ENCODE measurements around the gene NTRK2.

The NTRK2 gene

DNA sequence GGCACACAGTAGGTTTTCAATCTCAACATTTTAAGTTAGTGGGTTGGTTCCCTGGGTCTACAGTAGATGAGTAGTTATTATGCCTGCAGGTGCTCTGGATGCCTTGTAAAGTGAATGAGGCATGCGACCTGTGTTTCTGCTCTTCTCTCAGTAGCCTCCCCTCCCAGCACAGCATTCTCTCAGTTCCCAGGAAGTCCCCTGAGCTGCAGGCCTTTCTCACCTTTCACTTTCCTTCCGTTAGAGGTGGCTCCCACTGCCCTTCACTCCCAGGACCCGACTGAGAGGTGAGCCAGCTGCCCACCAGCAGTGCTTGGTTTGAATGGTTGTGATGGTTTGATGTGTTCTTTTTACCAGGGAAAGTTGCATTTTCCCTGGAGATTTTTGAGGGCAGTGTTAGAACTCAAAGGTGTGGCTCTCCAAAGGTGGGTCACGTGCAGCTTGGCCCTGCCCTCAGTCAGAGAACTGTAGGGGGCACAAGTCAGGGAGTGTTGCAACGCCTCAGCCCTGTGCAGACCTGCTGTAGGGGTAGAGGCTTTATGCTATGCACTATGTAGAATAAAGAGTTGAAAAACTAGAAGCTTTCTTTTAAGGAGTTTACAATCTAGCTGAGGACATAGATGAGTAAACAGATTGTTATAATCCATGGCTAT is 173.8 kb downstream of the NTRK2 start:
- ChIA-PET CTCF (no interaction called here), POLR2A (no interaction called here)
- Histone ChIP-seq H3K4me1 (ENCODE audit: control extremely low read depth in 1 of 4, control insufficient read depth in 4 of 4, insufficient read depth in 4 of 4, low read length in 3 of 4) (no peaks in the 10 kb centered on the region), H3K27ac (ENCODE audit: insufficient read depth in 1 of 2, low read depth in 1 of 2, low read length in 2 of 2, poor library complexity in 1 of 2, severe bottlenecking in 2 of 2) (no peak overlapping the region), H3K9me3 (ENCODE audit: control extremely low read depth in 1 of 5, control insufficient read depth in 4 of 5, insufficient read depth in 2 of 5, low read depth in 1 of 5, low read length in 4 of 5) (no peaks in the 10 kb centered on the region), H3K27me3 (replicated peaks in 2 of 5; ENCODE audit: control insufficient read depth in 4 of 5, insufficient read depth in 5 of 5, low read length in 4 of 5) (peaks cover 0 to 1% (median 0%) of the 10 kb centered on the region in 5 experiments), H3K4me3 (ENCODE audit: control insufficient read depth in 1 of 7, extremely low read depth in 1 of 7, insufficient read depth in 4 of 7, low read depth in 2 of 7, low read length in 6 of 7) (no peak overlapping the region), H3K36me3 (ENCODE audit: control insufficient read depth in 4 of 4, insufficient read depth in 4 of 4, low read length in 3 of 4) (no peaks in the 10 kb centered on the region)
- WGBS (ENCODE audit: insufficient coverage), result 91% methylated on average over 3 of the region's 5 CpGs
- no peak for DNase-seq

DNA sequence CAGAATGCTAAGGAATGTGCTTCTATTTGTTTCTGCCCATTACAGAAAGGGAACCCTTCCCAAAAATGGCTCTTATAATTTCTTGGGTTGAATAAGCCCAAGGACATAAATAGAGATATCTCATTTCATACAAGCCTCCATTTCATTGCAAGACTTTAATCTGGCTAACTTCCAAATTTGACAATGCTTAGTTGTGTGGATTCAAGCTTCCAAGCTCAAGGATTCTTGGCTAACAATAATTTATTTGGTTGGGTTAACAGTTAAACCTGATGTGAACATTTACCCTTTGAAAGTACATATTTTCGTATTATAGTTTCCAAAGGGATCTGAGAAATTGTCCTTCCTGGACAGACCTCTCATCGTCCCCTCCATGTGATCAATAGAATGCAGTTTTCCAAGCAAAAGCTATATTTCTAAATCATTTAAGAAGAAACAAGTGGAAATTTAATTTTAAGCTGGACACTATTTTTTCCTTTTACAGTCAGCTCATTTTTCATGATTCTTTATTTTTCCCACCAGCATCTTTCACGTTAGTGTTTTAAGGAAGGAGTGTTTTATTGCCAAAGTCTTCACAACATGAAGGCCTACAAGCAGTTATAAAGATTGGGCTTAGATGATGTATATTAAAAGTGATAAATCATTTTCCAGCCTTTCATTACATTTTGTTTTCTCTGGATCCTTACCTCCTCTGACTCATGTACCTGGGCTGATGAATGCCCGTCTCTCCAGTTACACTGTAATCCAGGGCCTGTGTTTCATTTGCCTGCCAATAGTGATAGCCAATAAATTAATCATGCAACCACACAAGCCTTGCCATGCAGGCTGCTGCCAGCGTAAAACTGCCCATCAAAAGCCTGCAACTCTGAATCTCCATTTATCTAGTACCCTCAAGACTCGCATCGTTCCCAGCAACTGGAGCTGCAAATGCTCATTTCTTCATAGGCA is 176.7 kb downstream of the NTRK2 start:
- CTCF ChIA-PET, result no interaction called here
- DNase-seq, result no peak
- Histone ChIP-seq H3K27me3 (replicated peaks in 2 of 5; ENCODE audit: control insufficient read depth in 4 of 5, insufficient read depth in 5 of 5, low read length in 4 of 5) (peaks cover 0 to 2% (median 0%) of the 10 kb centered on the region in 5 experiments), H3K36me3 (ENCODE audit: control insufficient read depth in 4 of 4, insufficient read depth in 4 of 4, low read length in 3 of 4) (no peaks in the 10 kb centered on the region), H3K27ac (ENCODE audit: insufficient read depth in 1 of 2, low read depth in 1 of 2, low read length in 2 of 2, poor library complexity in 1 of 2, severe bottlenecking in 2 of 2) (no peak overlapping the region), H3K4me1 (ENCODE audit: control extremely low read depth in 1 of 4, control insufficient read depth in 4 of 4, insufficient read depth in 4 of 4, low read length in 3 of 4) (no peaks in the 10 kb centered on the region), H3K4me3 (ENCODE audit: control insufficient read depth in 1 of 7, extremely low read depth in 1 of 7, insufficient read depth in 4 of 7, low read depth in 2 of 7, low read length in 6 of 7) (no peak overlapping the region), H3K9me3 (ENCODE audit: control extremely low read depth in 1 of 5, control insufficient read depth in 4 of 5, insufficient read depth in 2 of 5, low read depth in 1 of 5, low read length in 4 of 5) (no peaks in the 10 kb centered on the region)
- 93% methylated on average over 3 of the region's 7 CpGs for WGBS (ENCODE audit: insufficient coverage)
- POLR2A ChIA-PET, result no interaction called here

- ChIA-PET POLR2A (no interaction called here), CTCF (no interaction called here)
- Histone ChIP-seq H3K4me3 (ENCODE audit: control insufficient read depth in 1 of 7, extremely low read depth in 1 of 7, insufficient read depth in 4 of 7, low read depth in 2 of 7, low read length in 6 of 7) (no peak overlapping the region), H3K27me3 (replicated peaks in 2 of 5; ENCODE audit: control insufficient read depth in 4 of 5, insufficient read depth in 5 of 5, low read length in 4 of 5) (peaks cover 0 to 2% (median 0%) of the 10 kb centered on the region in 5 experiments), H3K36me3 (ENCODE audit: control insufficient read depth in 4 of 4, insufficient read depth in 4 of 4, low read length in 3 of 4) (no peaks in the 10 kb centered on the region), H3K9me3 (ENCODE audit: control extremely low read depth in 1 of 5, control insufficient read depth in 4 of 5, insufficient read depth in 2 of 5, low read depth in 1 of 5, low read length in 4 of 5) (no peaks in the 10 kb centered on the region), H3K4me1 (ENCODE audit: control extremely low read depth in 1 of 4, control insufficient read depth in 4 of 4, insufficient read depth in 4 of 4, low read length in 3 of 4) (no peaks in the 10 kb centered on the region), H3K27ac (ENCODE audit: insufficient read depth in 1 of 2, low read depth in 1 of 2, low read length in 2 of 2, poor library complexity in 1 of 2, severe bottlenecking in 2 of 2) (no peak overlapping the region)
- no peak for DNase-seq
These were observed 177.4 kb downstream of the NTRK2 start for GRCh38 chr9:84846906-84847305.

GRCh38 chr9:84849049-84849448 is 179.5 kb downstream of the NTRK2 start:
- peaks cover 0 to 2% (median 0%) of the 10 kb centered on the region in 5 experiments for H3K27me3 ChIP-seq (replicated peaks in 2 of 5; ENCODE audit: control insufficient read depth in 4 of 5, insufficient read depth in 5 of 5, low read length in 4 of 5)
- DNase-seq, result no peak
- H3K27ac ChIP-seq (ENCODE audit: insufficient read depth in 1 of 2, low read depth in 1 of 2, low read length in 2 of 2, poor library complexity in 1 of 2, severe bottlenecking in 2 of 2), result no peak overlapping the region
- CTCF ChIA-PET, result no interaction called here
- no peak overlapping the region for H3K4me3 ChIP-seq (ENCODE audit: control insufficient read depth in 1 of 7, extremely low read depth in 1 of 7, insufficient read depth in 4 of 7, low read depth in 2 of 7, low read length in 6 of 7)
- H3K36me3 ChIP-seq (ENCODE audit: control insufficient read depth in 4 of 4, insufficient read depth in 4 of 4, low read length in 3 of 4), result no peaks in the 10 kb centered on the region
- 74% methylated on average over 2 of the region's 2 CpGs for WGBS (ENCODE audit: insufficient coverage)
- H3K4me1 ChIP-seq (ENCODE audit: control extremely low read depth in 1 of 4, control insufficient read depth in 4 of 4, insufficient read depth in 4 of 4, low read length in 3 of 4), result no peaks in the 10 kb centered on the region
- POLR2A ChIA-PET, result no interaction called here
- H3K9me3 ChIP-seq (ENCODE audit: control extremely low read depth in 1 of 5, control insufficient read depth in 4 of 5, insufficient read depth in 2 of 5, low read depth in 1 of 5, low read length in 4 of 5), result no peaks in the 10 kb centered on the region

DNA sequence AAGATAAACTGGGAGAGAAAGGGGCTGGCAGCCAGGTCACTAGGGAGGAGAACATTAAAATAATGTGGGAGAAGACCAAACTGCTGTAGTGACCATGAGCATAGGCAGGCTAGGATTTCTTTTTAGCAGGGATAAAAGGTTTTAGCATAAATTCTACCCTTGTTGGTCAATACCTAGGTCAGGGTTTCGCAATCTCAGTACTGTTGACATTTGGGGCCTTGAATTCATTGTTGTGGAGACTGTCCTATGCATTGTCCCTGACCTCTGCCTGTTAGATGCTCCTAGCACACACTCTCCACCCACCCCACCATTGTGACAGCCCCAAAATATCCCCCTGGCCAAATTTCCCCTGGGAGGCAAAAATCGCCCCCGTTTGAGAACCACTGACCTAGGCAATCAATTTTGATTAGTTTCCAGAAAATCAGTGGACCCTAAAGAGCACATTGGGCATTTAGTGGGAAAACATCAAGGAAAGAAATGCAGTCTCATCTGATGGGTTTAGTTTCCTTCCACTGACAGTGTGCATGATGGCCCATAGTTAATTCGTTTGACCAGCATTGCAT is 181.4 kb downstream of the NTRK2 start:
- Histone ChIP-seq H3K27me3 (replicated peaks in 2 of 5; ENCODE audit: control insufficient read depth in 4 of 5, insufficient read depth in 5 of 5, low read length in 4 of 5) (peaks cover 0 to 2% (median 0%) of the 10 kb centered on the region in 5 experiments), H3K36me3 (ENCODE audit: control insufficient read depth in 4 of 4, insufficient read depth in 4 of 4, low read length in 3 of 4) (no peaks in the 10 kb centered on the region), H3K4me3 (ENCODE audit: control insufficient read depth in 1 of 7, extremely low read depth in 1 of 7, insufficient read depth in 4 of 7, low read depth in 2 of 7, low read length in 6 of 7) (no peak overlapping the region), H3K27ac (ENCODE audit: insufficient read depth in 1 of 2, low read depth in 1 of 2, low read length in 2 of 2, poor library complexity in 1 of 2, severe bottlenecking in 2 of 2) (no peak overlapping the region), H3K9me3 (ENCODE audit: control extremely low read depth in 1 of 5, control insufficient read depth in 4 of 5, insufficient read depth in 2 of 5, low read depth in 1 of 5, low read length in 4 of 5) (no peaks in the 10 kb centered on the region), H3K4me1 (ENCODE audit: control extremely low read depth in 1 of 4, control insufficient read depth in 4 of 4, insufficient read depth in 4 of 4, low read length in 3 of 4) (no peaks in the 10 kb centered on the region)
- ChIA-PET POLR2A (no interaction called here), CTCF (no interaction called here)
- DNase-seq, result no peak
- 100% methylated on average over 1 of the region's 4 CpGs for WGBS (ENCODE audit: insufficient coverage)

DNA sequence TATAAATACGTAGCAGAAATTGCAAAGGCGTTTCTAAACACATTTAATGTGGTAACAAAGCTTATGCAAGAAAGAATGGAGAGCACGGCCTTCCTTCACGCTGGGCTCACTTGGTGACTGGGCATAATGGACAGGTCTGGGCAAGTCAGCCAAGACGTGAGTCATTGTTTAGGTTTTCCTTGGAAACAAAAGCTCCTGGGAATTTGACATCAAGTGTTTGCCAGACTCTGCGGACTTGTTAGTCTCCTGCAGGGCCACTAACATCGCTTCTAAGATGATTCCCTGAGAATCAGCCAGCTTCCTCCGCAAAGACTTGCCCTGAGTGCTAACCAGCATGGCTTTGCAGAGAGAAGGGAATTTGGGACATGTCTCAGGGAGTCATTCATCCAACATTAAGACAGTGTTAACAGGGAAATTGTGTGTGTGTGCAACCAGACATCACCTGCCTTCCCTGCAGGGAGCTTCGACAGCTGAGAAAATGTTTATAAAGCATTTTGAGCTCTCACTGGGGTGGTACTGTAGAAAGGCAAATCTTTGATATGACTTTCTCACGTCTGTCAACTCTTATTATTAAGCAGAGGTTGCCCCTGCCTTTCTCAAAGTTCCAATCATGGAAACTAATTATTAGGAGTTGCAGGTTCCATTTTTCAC is 182.5 kb downstream of the NTRK2 start:
- Histone ChIP-seq H3K36me3 (ENCODE audit: control insufficient read depth in 4 of 4, insufficient read depth in 4 of 4, low read length in 3 of 4) (no peaks in the 10 kb centered on the region), H3K27ac (ENCODE audit: insufficient read depth in 1 of 2, low read depth in 1 of 2, low read length in 2 of 2, poor library complexity in 1 of 2, severe bottlenecking in 2 of 2) (no peak overlapping the region), H3K27me3 (replicated peaks in 2 of 5; ENCODE audit: control insufficient read depth in 4 of 5, insufficient read depth in 5 of 5, low read length in 4 of 5) (peaks cover 0 to 2% (median 0%) of the 10 kb centered on the region in 5 experiments), H3K4me1 (ENCODE audit: control extremely low read depth in 1 of 4, control insufficient read depth in 4 of 4, insufficient read depth in 4 of 4, low read length in 3 of 4) (no peaks in the 10 kb centered on the region), H3K9me3 (ENCODE audit: control extremely low read depth in 1 of 5, control insufficient read depth in 4 of 5, insufficient read depth in 2 of 5, low read depth in 1 of 5, low read length in 4 of 5) (no peaks in the 10 kb centered on the region), H3K4me3 (ENCODE audit: control insufficient read depth in 1 of 7, extremely low read depth in 1 of 7, insufficient read depth in 4 of 7, low read depth in 2 of 7, low read length in 6 of 7) (no peak overlapping the region)
- no peak for DNase-seq
- 98% methylated on average over 9 of the region's 10 CpGs for WGBS (ENCODE audit: insufficient coverage)
- POLR2A ChIA-PET, result interaction anchor here (0.7 kb wide), 1 partner anchor 20 kb away, joined by 3 read pairs; no protein-coding TSS in a partner anchor
- CTCF ChIA-PET, result no interaction called here
